A549 (cell line): ENCODE results near the gene CYB561. TPM values are rescaled to one million over a fixed set of nuclear protein-coding genes. Genes with fewer than 3 reads are reported as not detected.

Experiments
- ATAC-seq, 2 experiments: fragments of 200-7000 bp in 1 of 2; fragments of >200 bp in 1 of 2; cut with Nextera tagmentation in 1 of 2; cut with Tn5 transposase in 1 of 2; 3 replicates each; pipeline versions ENCODE4 v1.8.0 to v1.9.1; 2018 to 2020; ENCODE audit warnings: mild to moderate bottlenecking in 1 of 2, moderate library complexity in 1 of 2
- CTCF ChIA-PET: fragments of 300-600 bp; sonication (Branson Sonifier 250); formaldehyde crosslinking; extraction: SDS; loops from one replicate; lab custom pipeline; 2021; ENCODE audit warnings: antibody characterized with exemption, inconsistent platforms; lab: Yijun Ruan, JAX
- POLR2A ChIA-PET: fragments of 350-600 bp; formaldehyde crosslinking; extraction: SDS; loops from one replicate; lab custom pipeline; 2021; ENCODE audit warnings: antibody characterized with exemption, inconsistent platforms; lab: Yijun Ruan, JAX
- DNase-seq, 2 experiments: peaks; one replicate each; pipeline versions ENCODE4 v3.0.0 to v3.0.0-alpha.2; 2011 to 2016; ENCODE audit warnings: low read depth in 1 of 2, low spot score in 1 of 2
- FAIRE-seq: peaks from 2 replicates; lab custom pipeline; 2011; peaks lifted over from hg19 to GRCh38; lab: Jason Lieb, UNC
- H3K27ac ChIP-seq, 2 experiments: fragments of >200 bp; sonication (Bioruptor Twin); formaldehyde crosslinking; 3 replicates each; pipeline ENCODE4 v1.5.1; 2016 to 2017
- H3K4me1 ChIP-seq: fragments of >200 bp; sonication (Bioruptor Twin); formaldehyde crosslinking; 3 replicates; pipeline ENCODE4 v1.6.1; 2016
- H3K4me2 ChIP-seq: fragments of >200 bp; sonication (Bioruptor Twin); formaldehyde crosslinking; 3 replicates; pipeline ENCODE4 v1.6.1; 2016
- H3K4me3 ChIP-seq: fragments of >200 bp; sonication (Bioruptor Twin); formaldehyde crosslinking; 3 replicates; pipeline ENCODE4 v1.5.1; 2016
- H3K9me3 ChIP-seq: fragments of >200 bp; sonication (Bioruptor Twin); formaldehyde crosslinking; 3 replicates; pipeline ENCODE4 v1.6.1; 2016
- BCL3 ChIP-seq: fragments of >200 bp; sonication (Bioruptor Twin); formaldehyde crosslinking; IDR thresholded peaks from 3 replicates; pipeline ENCODE4 v1.6.1; 2016
- CTCF ChIP-seq: fragments of >200 bp; sonication (Bioruptor Twin); formaldehyde crosslinking; IDR thresholded peaks from 3 replicates; pipeline ENCODE4 v1.5.1; 2016
- ESRRA ChIP-seq: fragments of 150-350 bp; IDR thresholded peaks from 2 replicates; pipeline ENCODE4 v1.6.1; 2014; ENCODE audit warnings: mild to moderate bottlenecking, low read length, borderline replicate concordance
- FOSB ChIP-seq: fragments of 250-450 bp; sonication (Bioruptor Pico); IDR thresholded peaks from 2 replicates; pipeline ENCODE4 v1.5.0; 2020; ENCODE audit warnings: mild to moderate bottlenecking, moderate library complexity
- HDAC2 ChIP-seq: fragments of 200-600 bp; sonication (generic); IDR thresholded peaks from 2 replicates; pipeline ENCODE4 v1.6.1; 2016
- HOXB5 ChIP-seq: fragments of 250-450 bp; sonication (Bioruptor Pico); IDR thresholded peaks from 2 replicates; pipeline ENCODE4 v1.5.0; 2020; ENCODE audit warnings: mild to moderate bottlenecking, moderate library complexity
- MAZ ChIP-seq: fragments of 150-350 bp; IDR thresholded peaks from 2 replicates; pipeline ENCODE4 v1.6.1; 2014; ENCODE audit warnings: antibody characterized with exemption, low read depth, low read length, borderline replicate concordance
- NFE2L2 ChIP-seq: fragments of 150-350 bp; conservative IDR thresholded peaks from 2 replicates; pipeline ENCODE4 v1.6.1; 2014; ENCODE audit warnings: low read length
- POLR2A ChIP-seq: IDR thresholded peaks from 2 replicates; pipeline ENCODE4 v1.6.1; 2012; ENCODE audit warnings: mild to moderate bottlenecking, low read length
- RAD21 ChIP-seq, 2 experiments: fragments of >200 bp in 1 of 2; sonication (Bioruptor Twin) in 1 of 2; formaldehyde crosslinking in 1 of 2; IDR thresholded peaks in 1 of 2; conservative IDR thresholded peaks in 1 of 2; 2 replicates in 1 of 2; 3 replicates in 1 of 2; pipeline ENCODE4 v1.6.1; 2012 to 2018; ENCODE audit warnings: inconsistent platforms in 1 of 2
- RARB ChIP-seq: fragments of 250-450 bp; sonication (Bioruptor Pico); IDR thresholded peaks from 2 replicates; pipeline ENCODE4 v1.8.0; 2021; ENCODE audit warnings: mild to moderate bottlenecking, moderate library complexity
- RCOR1 ChIP-seq: fragments of 150-350 bp; IDR thresholded peaks from 2 replicates; pipeline ENCODE4 v1.6.1; 2014; ENCODE audit warnings: antibody characterized with exemption, low read length, low read depth
- REST ChIP-seq: fragments of 200-600 bp; sonication (generic); IDR thresholded peaks from 2 replicates; pipeline ENCODE4 v1.6.1; 2016; ENCODE audit warnings: antibody characterized with exemption, mild to moderate bottlenecking, moderate library complexity
- RFX5 ChIP-seq: fragments of 450-650 bp; IDR thresholded peaks from 2 replicates; pipeline ENCODE4 v1.7.1; 2014; ENCODE audit warnings: antibody characterized with exemption, mild to moderate bottlenecking, moderate library complexity
- SMC3 ChIP-seq: fragments of >200 bp; sonication (Bioruptor Twin); formaldehyde crosslinking; IDR thresholded peaks from 3 replicates; pipeline ENCODE4 v1.6.1; 2018; ENCODE audit warnings: inconsistent platforms
- ZC3H11A ChIP-seq: fragments of 450-650 bp; IDR thresholded peaks from 2 replicates; pipeline ENCODE4 v1.6.1; 2014; ENCODE audit warnings: antibody characterized with exemption, mild to moderate bottlenecking
- ZFP36 ChIP-seq: fragments of 450-650 bp; IDR thresholded peaks from 2 replicates; pipeline ENCODE4 v1.6.1; 2014; ENCODE audit warnings: borderline replicate concordance; ENCODE audit not compliant: partially characterized antibody
- WGBS: methylation state at CpG from one replicate; pipeline ENCODE4 v1.1.6; 2017; ENCODE audit errors: missing lambda C conversion rate; 5-methylcytosine and 5-hydroxymethylcytosine counted together
- polyA plus RNA-seq, 4 experiments: library from polyadenylated mRNA; depleted of rRNA in 3 of 4; stranded (reverse); fragments of >200 nt; fragmentation: RNase III in 1 of 4; extraction: RNeasy Plus Mini Kit Qiagen cat#74134 plus additional on column Dnase treatment in 1 of 4; gene quantifications; 2 replicates in 3 of 4; 3 replicates in 1 of 4; pipeline ENCODE4 v1.2.3, GENCODE V29; 2011 to 2017
- TF ChIP-seq, protein P1 (sequence below): fragments of 250-450 bp; sonication (Bioruptor Pico); IDR thresholded peaks from 2 replicates; pipeline ENCODE4 v1.5.0; 2020; ENCODE audit warnings: low read depth, mild to moderate bottlenecking, moderate library complexity
- TF ChIP-seq, protein P2 (sequence below): fragments of 150-350 bp; IDR thresholded peaks from 2 replicates; pipeline ENCODE4 v1.6.1; 2014; ENCODE audit warnings: low read depth, mild to moderate bottlenecking, low read length

CYB561 gene
- polyA plus RNA-seq, 2 of the 4 experiments (the other 2 are of a cell fraction) = 16.6 to 27.2 TPM

DNA sequence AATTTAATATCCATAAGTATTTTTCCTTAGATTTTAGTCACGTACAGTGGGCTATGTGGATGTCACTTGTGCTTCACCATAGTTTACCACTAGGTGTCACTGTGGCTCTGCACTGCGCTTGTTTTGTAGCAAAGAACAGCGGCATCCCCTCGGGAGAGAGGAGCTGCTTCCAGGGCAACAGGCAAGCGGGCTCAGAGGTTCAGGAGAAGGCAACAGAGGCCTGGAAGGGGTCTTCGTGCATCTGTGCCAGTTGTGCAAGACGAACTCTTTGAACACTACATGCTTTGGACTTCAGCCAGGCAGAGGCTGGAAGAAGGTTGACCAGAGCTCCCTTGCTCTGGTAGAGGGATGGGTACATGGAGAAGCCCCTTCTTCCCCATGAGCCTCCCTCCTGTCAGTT is 20.6 kb downstream of the CYB561 start:
- Histone ChIP-seq H3K4me3 (no peak overlapping the region), H3K4me2 (no peak overlapping the region), H3K27ac (no peak overlapping the region), H3K9me3 (no peaks in the 10 kb centered on the region), H3K4me1 (no peaks in the 10 kb centered on the region)
- WGBS = 0% methylated on average over 7 of the region's 7 CpGs
- ATAC-seq (peak; percentile 63 to 93), FAIRE-seq (peak; percentile 92), DNase-seq (peak; percentile 83 to 86)
- POLR2A ChIA-PET = interaction anchor here (0.7 to 1.3 kb wide), 4 partner anchors 9 to 188 kb away, joined by 3 to 4 read pairs (median 4); no protein-coding TSS in a partner anchor
- CTCF ChIA-PET = interaction anchor here (0.5 to 17.8 kb wide), 80 partner anchors 10 to 1433 kb away, joined by 3 to 364 read pairs (median 4); partner anchors contain the start of genes ACE, CYB561, DCAF7 and MAP3K3
- TF ChIP-seq RFX5 (no peak), CTCF (peak; percentile 99), SMC3 (peak; percentile 86), RAD21 (conservative IDR thresholded peaks at IDR 0.05 in 1 of 2, IDR thresholded peaks at IDR 0.05 in 1 of 2) (peak; percentile 97 to 99)

- no peak for FAIRE-seq
- Histone ChIP-seq H3K9me3 (no peaks in the 10 kb centered on the region), H3K27ac (no peak overlapping the region), H3K4me1 (no peaks in the 10 kb centered on the region), H3K4me2 (no peak overlapping the region), H3K4me3 (no peak overlapping the region)
- DNase-seq = no peak
- POLR2A ChIA-PET = no interaction called here
- no peak for TF ChIP-seq RCOR1
- TF ChIP-seq, protein P1, sequence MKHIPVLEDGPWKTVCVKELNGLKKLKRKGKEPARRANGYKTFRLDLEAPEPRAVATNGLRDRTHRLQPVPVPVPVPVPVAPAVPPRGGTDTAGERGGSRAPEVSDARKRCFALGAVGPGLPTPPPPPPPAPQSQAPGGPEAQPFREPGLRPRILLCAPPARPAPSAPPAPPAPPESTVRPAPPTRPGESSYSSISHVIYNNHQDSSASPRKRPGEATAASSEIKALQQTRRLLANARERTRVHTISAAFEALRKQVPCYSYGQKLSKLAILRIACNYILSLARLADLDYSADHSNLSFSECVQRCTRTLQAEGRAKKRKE (CRISPR knock-in tag) = no peak
- no peak for TF ChIP-seq NFE2L2
- no peak for TF ChIP-seq MAZ
- no peak for TF ChIP-seq ESRRA
- TF ChIP-seq FOSB (CRISPR knock-in tag) = no peak
- TF ChIP-seq ZC3H11A = no peak
- no peak for TF ChIP-seq HDAC2
- no peak for TF ChIP-seq BCL3
- TF ChIP-seq HOXB5 (CRISPR knock-in tag) = no peak
- no peak for TF ChIP-seq REST
- TF ChIP-seq RARB = no peak
- TF ChIP-seq POLR2A = no peak
- no peak for TF ChIP-seq ZFP36
- no peak for TF ChIP-seq CTCF
- TF ChIP-seq RFX5 = no peak
- TF ChIP-seq, protein P2, sequence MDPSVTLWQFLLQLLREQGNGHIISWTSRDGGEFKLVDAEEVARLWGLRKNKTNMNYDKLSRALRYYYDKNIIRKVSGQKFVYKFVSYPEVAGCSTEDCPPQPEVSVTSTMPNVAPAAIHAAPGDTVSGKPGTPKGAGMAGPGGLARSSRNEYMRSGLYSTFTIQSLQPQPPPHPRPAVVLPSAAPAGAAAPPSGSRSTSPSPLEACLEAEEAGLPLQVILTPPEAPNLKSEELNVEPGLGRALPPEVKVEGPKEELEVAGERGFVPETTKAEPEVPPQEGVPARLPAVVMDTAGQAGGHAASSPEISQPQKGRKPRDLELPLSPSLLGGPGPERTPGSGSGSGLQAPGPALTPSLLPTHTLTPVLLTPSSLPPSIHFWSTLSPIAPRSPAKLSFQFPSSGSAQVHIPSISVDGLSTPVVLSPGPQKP = no peak
- ATAC-seq = no peak
- CTCF ChIA-PET = interaction anchor here (0.7 to 17.8 kb wide), 11 partner anchors 9 to 1078 kb away, joined by 3 to 364 read pairs (median 5); partner anchors contain the start of genes ACE, CYB561 and TACO1
- 98% methylated on average over 7 of the region's 7 CpGs for WGBS
These were observed 22.1 kb downstream of the CYB561 start for GRCh38 chr17:63423963-63424362.
